ENCODE data around the gene SSNA1. TPM values are rescaled to one million over a fixed set of nuclear protein-coding genes. Genes with fewer than 3 reads are reported as not detected.

SSNA1 gene
- total and polyA plus RNA-seq, 9 of the 15 experiments (the other 6 are each of a cell fraction or from before 2014, with no cell fraction given), result 1.9 to 130 (median 57.1) TPM

GRCh38 chr9:137188490-137189296 lies at the start of gene SSNA1, which contains the start of gene ANAPC2 (continued):
- peak; percentile 80; the same call in 1 of the 2 replicates for TF ChIP-seq ILF3 (IDR thresholded peaks at IDR 0.05; ENCODE audit: borderline replicate concordance)
- TF ChIP-seq ARID2 (IDR thresholded peaks at IDR 0.05), result no peak
- peak; percentile 5 for TF ChIP-seq SMAD1 (IDR thresholded peaks at IDR 0.05; ENCODE audit: low read depth, low read length, partially characterized antibody)
- TF ChIP-seq ZNF699 (CRISPR knock-in tag; IDR thresholded peaks at IDR 0.05; ENCODE audit: insufficient replicate concordance), result no peak
- no peak for TF ChIP-seq NR0B1 (IDR thresholded peaks at IDR 0.05; ENCODE audit: partially characterized antibody)
- TF ChIP-seq ZNF274 (IDR thresholded peaks at IDR 0.05; ENCODE audit: borderline replicate concordance, low read depth, low read length), result no peak
- no peak for TF ChIP-seq YBX1 (IDR thresholded peaks at IDR 0.05)
- no peak for TF ChIP-seq STAT5B (CRISPR knock-in tag; IDR thresholded peaks at IDR 0.05)
- TF ChIP-seq SNIP1 (IDR thresholded peaks at IDR 0.05; ENCODE audit: low read depth), result no peak
- no peak for TF ChIP-seq GTF2A2 (tag; IDR thresholded peaks at IDR 0.05)
- TF ChIP-seq EP300 (IDR thresholded peaks at IDR 0.05; ENCODE audit: low read length), result peak; percentile 52
- TF ChIP-seq ZNF609 (CRISPR knock-in tag; IDR thresholded peaks at IDR 0.05; ENCODE audit: borderline replicate concordance), result 0 out of 2 replicates have a peak, but pooled peaks have one; percentile 12
- TF ChIP-seq TBP (optimal IDR thresholded peaks at IDR 0.05; ENCODE audit: low read depth, low read length), result peak; percentile 80
- TF ChIP-seq ATF2 (CRISPR knock-in tag; IDR thresholded peaks at IDR 0.05), result 0 out of 2 replicates have a peak, but pooled peaks have one; percentile 62
- TF ChIP-seq NBN (IDR thresholded peaks at IDR 0.05; ENCODE audit: low read depth), result peak; percentile 95
- TF ChIP-seq IFI16 (CRISPR knock-in tag; IDR thresholded peaks at IDR 0.05), result no peak
- no peak for TF ChIP-seq CBX2 (IDR thresholded peaks at IDR 0.05; ENCODE audit: insufficient read depth, low read length, poor library complexity, severe bottlenecking)
- no peak for TF ChIP-seq DDX20 (tag; IDR thresholded peaks at IDR 0.05; ENCODE audit: low read depth)
- TF ChIP-seq SNRNP70 (optimal IDR thresholded peaks at IDR 0.05; ENCODE audit: low read depth, low read length), result no peak
- no peak for TF ChIP-seq NFE2L1 (tag; IDR thresholded peaks at IDR 0.05; ENCODE audit: borderline replicate concordance, low read depth)
- TF ChIP-seq ZNF174 (CRISPR knock-in tag; IDR thresholded peaks at IDR 0.05), result no peak
